Measurements from ENCODE around the gene DUS3L.

Gene DUS3L, protein sequence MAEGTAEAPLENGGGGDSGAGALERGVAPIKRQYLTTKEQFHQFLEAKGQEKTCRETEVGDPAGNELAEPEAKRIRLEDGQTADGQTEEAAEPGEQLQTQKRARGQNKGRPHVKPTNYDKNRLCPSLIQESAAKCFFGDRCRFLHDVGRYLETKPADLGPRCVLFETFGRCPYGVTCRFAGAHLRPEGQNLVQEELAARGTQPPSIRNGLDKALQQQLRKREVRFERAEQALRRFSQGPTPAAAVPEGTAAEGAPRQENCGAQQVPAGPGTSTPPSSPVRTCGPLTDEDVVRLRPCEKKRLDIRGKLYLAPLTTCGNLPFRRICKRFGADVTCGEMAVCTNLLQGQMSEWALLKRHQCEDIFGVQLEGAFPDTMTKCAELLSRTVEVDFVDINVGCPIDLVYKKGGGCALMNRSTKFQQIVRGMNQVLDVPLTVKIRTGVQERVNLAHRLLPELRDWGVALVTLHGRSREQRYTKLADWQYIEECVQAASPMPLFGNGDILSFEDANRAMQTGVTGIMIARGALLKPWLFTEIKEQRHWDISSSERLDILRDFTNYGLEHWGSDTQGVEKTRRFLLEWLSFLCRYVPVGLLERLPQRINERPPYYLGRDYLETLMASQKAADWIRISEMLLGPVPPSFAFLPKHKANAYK

DNA sequence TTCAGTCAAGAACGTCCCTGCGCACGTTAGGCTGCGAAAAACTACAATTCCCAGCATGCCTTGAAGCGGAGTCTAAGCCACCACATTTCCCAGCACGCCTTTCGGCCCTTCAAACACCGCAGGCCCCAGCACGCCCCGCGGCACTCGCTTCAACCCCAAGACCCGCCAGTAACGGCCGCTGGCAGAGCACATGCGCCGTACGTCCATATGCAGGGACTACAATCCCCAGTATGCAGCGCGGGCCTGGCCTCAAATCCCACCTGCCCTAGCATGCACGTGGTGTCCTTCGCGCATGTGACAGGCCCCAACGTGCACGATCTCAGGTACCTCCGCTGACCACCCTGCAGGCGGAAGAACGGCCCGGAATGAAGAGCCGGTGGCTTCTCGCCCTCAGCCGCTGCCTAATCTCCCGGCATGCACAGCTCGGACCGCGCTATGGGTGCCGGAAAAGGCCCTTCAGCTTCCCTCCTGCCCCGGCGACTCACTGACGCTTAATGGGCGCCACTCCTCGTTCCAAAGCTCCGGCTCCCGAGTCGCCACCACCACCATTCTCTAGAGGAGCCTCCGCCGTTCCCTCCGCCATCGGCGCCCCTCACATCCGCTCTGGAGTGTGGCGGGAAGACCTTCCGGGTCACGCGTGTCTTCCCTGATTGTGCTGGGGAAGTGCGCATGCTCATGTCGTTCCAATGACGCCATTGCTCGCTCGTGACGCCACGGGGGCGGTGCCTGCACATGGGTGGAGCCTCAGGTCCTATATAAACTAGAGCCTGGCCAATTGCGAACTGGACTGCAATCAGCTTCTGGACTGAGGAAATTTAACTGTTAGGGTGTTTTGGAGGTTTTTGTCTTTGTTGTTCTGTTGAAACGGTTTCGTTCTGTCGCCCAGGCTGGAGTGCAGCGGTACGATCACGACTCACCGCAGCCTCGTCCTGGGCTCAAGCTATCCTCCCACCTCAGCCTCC, at the start of gene DUS3L:
TSS of gene DUS3L (minus strand) at position 605 of the 962 bp plus-strand sequence. CDS start at position 583, 22 bp downstream.
- FAIRE-seq: peak; percentile 73

DNA sequence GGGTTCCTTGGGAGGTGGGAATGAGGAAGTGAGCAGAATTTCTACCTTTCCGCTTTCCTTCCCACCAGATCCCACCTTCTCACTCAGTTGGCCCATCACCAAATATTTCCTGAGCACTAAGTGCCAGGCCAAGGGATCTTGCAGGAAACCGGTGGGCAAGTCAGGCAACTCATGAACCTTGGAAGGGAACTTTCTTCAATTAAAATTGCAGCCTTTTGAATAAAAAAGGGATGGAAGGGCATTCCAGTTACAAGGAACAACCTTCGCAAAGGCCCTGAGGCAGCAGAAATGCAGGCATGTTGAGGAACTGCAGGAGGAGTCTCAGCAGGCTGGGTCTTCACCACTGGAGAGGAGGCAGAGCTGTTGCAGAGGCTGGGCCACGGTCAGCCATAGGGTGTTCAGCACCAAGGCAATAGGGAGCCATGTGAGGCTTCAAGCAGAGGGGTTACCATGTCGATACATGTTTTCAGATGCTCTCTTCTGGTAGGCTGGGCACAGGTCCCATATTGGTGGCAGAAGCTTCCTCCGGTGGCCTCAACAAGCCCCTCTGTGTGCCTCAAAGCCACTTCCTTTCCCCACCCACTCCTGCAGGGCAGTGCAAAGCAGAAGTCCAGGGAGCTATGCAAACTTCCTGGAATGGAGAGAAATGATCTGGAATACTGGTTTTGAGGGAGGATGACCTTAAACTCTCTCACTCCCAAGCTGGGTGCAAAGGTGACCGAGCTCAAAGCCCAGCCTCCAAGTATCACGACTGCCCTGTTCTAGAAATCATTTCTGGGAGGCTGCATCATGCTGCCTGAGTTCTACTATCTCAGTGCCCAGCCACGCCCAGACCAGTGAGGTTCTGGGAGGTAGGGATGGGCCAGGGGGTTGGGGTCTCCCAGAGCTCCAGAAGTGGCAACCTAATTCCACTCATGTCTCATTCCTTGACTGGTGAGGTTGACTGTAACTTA, 48.4 kb upstream of the DUS3L start, which contains the start of gene FUT6:
TSS of gene FUT6 (minus strand) at position 638 of the 953 bp plus-strand sequence. CDS start 7,135 bp downstream, outside the sequence.
- FAIRE-seq: no peak

DNA sequence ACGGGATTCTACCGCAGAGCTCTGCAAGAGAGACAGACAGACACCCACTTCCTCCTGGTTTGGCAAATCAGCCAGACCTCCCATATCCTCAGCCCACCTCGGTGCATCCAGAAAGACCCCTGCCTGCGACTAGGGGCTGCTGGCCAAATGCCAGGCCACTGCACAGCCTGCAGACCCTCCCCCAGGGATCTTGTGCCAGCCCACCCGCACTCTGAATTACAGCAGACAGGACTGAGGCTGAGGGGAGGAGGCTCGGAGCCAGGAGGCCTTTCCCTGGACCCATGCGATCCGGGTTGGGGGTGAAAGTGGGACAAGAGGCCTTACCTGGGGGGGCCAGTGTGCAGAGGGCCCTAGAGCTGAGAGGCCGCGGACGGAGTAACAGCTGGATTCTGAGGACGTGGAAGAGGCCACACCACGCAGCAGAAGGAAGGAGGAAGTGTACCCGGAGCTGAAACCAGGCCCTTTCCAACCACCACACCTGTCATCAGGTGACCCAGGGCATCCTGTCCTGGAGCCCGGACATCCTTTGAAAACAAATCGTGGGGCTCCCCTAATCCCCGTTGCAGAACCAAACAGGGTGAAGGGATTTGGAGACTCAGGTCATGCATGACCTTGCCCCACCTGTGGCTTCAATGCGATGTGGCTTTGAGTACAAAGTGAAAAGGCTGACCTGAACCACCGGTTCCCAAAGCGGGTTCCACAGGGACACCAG, 47.5 kb upstream of the DUS3L start:
- FAIRE-seq: no peak

DNA sequence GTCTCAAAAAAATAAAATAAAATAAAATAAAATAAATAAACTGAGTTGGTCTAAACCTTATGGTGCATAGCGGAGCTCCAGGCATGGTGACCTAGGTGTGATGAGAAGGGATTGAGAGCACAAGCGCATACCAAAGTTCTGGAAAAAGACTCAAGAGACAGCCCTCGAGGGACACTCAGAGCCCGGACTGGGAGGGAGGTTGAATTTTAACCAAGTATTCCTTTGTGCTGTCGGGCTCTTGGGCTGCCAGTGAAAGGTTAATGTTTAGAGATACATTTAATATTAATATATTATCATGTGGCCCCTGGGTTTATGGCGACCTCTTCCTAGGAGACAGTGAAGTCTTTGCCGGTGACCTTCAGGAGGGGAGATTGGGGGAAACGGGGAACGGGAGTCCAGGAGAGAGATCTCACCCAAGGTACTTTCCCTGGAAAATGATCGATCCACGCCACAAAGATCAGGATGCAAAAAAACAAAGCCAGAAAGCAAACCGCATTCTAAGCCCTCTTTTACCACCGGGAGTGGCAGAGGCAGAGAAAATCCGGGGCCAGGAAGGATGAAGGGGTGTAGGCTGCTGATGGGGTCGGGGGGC, 46.9 kb upstream of the DUS3L start:
- no peak for FAIRE-seq

DNA sequence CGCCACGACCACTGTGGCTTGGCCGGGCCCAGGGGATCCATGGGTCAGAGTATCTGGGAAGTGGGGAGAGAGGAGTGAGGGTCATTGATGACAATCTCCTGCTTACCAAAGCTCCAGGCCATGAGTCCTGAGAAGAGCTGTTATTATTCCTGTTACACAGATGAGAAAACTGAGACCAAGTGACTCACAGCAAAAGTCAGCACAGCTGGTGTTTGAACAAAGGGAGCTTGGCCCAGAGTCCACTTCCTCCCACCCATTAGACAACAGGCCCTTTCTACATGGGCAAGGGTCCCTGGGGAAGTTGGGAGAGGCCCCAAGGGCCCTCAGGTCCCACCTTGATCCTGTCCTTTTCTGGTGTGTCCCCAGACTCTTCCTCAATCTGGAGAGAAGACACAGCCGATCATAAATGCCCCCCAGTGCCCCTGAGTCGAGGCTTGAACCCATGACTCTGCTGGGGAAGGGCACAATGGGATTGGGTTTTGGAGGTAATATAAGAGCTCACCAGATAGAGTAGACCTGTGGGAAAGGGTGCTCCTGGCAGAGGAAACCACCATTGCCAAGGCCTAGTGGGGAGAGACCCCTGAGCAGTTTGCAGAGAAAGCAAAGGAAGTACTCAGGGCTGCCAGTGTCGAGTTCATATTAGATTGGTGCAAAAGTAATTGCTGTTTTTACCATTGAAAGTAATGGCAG, 41.7 kb upstream of the DUS3L start:
- FAIRE-seq: no peak

DNA sequence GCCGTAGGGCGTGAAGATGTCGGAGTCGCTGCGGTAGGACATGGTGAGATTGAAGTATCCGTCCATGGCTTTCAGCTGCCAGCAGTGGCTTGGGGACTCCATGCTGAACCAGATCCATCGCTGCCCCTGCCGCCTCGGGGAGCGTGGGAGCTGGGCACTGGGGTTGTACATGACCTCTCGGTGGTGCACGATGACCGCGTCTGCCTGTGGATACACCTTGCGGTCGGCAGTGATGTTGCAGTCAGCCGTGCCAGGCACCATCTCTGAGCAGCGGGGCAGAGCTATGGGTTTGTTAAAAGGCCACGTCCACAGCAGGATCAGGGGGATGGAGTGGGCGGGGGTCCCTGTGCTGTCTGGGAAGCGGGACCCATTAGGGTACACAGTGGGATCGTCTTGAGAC, 41.1 kb upstream of the DUS3L start:
- FAIRE-seq: no peak

DNA sequence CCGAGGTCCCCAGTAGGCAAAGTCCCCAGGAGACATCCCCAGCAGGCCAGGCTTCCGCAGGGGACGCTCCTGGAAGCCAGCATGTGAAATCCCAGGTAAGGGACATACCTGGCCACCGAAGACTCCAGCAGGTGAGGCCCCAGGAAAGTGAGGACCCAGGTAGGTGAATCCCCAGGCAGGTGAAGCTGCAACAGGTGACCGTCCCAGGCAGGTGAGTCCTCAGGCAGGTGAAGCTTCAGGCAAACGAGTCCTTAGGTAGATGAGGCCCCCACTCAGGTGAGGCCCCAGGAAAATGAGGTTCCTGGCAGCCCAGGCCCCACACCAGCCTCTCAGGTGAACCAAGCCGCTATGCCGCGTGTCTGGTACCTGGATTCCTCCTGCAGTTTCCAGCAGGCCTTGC, 40.2 kb upstream of the DUS3L start:
- FAIRE-seq: no peak

DNA sequence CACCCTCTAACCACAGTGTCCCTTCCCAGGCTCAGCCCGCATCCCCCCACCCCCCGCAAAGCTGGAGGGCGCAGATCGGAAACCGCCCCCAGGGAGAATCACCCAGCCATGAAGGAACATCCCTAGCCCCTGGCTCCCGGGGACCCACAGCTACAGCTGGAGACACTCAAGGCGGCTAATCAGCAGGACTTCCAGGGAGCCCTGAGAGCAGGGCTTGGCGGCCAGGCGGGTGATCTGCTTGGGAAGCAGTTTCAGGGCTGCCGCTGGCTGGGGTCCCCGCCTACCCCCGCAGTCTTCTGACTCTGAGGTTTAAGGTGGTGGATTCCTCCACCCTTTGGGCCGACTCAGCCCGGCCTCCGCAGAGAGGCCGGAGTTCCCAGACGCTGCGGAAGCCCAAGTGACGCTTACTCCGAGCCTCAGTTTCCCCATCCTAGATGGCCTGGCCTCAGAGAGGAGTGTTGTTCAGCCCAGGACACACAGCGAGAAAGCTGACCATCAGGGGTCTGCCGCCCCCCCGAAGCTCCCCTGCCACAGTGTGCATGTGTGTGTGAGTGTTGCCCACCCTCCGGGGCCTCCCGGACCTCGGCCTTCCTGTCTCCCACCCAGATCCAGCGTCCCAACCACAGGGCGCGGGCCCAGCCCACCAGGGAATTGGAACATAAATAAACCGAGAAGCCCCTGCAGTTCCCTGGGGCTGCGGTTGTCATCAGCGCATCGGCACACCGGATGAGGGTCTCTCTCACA, 38.8 kb upstream of the DUS3L start:
- no peak for FAIRE-seq

DNA sequence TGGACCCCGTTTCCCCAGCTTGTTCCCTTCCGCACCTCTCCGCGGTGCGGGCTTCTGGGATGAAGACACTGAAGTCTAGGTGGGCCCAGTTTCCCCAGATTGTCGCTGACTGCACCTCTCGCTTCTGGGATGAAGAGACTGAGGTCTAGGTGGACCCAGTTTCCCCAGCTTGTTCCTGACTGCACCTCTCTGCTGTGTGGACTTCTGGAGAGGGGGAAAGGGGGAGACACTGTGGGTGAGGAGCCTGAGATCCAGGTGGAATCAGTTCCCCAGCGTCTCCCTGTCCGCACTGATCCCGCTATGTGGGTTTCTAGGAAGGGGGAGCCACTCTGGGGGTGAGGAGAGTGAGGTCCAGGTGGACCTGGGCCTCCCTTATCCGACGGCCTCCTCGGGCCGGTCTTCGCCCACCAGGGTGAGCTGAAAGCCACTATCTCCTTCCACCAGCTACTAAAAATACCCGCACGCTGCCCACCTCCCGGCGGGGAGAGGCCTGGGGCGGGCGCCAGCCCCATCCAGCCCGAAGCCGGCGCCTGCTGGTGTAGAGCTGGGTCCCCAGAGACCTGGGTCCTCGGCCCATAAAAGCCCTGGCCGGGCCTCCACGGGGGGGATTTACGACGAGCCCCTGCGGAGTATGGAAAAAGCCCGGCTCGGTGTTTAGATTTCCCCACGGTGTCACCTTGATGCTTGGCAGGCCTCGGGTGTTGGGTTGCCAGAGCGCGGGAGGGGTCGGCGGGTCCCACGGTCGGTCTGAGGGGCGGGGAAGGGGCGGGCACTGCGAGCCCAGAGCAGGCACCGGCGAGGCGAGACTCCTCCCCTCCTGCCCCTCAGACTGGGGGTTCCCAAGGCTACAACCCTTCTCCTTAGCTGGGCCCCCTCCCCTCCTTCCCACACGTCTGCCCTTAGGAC, 38.0 kb upstream of the DUS3L start:
- FAIRE-seq: no peak

DNA sequence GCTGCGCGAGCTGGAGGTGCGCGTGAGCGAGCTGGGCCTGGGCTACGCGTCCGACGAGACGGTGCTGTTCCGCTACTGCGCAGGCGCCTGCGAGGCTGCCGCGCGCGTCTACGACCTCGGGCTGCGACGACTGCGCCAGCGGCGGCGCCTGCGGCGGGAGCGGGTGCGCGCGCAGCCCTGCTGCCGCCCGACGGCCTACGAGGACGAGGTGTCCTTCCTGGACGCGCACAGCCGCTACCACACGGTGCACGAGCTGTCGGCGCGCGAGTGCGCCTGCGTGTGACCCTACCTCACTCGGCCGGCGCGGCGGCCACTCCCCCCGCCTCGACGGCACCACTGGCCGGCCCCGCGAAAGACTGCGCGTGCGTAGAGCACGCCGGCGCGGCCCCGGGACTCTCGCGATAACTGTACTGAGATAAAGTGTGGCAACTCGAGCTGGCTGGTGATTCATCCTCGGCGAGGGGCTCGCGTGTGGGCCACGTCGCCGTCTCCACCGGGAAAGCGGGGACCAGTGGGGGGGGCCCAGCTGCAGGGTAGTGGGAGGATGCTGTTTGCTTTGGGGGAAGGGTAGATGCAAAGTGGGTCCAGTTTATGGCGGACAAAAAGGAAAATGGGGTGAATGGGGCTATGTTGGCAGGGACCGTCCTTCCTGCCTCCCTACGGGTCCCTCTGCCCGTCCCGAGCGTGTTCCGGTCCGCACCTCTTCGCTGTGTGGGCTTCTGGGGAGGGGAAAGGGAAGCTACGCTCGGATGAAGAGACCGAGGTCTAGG, 37.1 kb upstream of the DUS3L start:
- no peak for FAIRE-seq

DNA sequence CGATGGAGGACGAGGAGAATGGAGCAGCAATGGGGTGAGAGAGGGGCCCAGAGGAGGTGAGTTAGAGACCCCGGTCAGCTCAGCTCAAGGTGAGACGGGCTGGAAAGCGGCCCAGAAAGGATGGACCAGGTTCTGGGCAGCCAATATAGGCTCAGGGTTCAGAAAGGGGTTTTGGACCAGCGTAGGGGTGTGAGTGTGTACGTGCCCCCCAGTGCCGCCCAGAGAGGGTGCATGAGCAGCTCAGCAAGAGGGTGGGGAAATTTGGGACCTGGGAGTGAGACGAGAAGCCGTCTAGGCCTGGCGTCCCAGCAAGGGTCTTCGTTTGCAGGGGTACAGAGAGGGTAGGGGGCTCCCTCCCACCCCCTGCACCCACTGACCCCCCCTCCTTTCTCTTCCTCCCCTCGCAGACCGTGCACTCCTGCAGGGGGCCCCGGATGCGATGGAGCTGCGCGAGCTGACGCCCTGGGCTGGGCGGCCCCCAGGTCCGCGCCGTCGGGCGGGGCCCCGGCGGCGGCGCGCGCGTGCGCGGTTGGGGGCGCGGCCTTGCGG, 36.5 kb upstream of the DUS3L start:
- FAIRE-seq: no peak

DNA sequence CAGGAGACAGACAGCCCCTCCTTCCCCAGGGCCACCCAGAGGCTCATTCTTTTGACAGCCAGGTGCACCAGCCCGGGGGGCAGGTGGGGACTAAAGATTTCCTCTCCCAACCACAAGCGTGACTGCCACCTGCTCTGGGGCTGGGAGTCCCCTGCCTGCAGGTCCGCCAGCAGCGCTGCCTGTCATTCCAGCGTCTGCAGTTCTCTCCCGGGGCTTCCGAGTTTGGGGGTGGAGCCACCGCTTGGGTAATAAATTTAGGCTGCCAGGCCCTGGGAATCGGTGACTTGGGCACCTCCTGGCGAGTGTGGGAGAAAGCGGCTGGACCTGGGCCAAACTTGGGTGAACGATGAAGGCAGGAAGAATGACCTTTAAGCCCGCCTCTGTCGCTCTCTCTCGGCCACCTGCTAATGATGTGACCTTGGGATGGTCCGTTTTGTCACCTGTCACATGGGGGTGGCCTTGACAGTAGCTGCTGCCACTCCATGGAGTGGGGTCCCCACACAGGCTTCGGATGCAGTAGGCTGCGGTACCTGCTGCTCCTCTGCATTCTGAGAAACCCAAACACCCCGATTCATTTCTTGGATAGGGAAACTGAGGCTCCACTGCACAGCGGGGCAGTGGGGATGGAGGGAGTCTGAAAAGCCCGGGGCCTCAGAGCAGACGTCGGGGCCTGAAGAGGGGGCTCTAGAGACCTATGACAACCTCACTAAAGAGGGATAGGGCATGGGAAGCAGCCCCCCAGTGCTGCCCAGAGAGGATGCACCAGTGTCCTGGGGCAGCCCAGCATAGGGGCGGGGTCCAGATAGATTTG, 35.8 kb upstream of the DUS3L start:
- FAIRE-seq: no peak

DNA sequence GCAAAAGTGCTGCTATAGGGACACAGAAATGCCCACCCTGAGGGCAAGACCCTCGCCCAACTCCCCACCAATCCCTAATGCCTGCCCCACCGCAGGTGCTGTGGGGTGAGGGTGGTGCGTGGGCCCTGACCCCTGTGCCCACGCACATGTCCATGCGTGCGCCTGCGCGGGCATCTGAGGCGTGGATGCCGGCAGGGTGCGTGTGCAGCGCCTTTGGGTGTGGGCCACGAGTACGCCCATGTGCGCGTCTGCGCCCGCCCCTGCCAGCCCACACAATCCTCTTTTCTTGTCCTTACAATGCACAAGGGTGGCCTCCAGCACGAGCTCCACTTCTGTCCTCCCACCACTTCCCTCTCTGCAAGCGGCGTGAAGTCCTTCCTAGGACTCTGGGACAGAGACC, 34.2 kb upstream of the DUS3L start:
- no peak for FAIRE-seq

DNA sequence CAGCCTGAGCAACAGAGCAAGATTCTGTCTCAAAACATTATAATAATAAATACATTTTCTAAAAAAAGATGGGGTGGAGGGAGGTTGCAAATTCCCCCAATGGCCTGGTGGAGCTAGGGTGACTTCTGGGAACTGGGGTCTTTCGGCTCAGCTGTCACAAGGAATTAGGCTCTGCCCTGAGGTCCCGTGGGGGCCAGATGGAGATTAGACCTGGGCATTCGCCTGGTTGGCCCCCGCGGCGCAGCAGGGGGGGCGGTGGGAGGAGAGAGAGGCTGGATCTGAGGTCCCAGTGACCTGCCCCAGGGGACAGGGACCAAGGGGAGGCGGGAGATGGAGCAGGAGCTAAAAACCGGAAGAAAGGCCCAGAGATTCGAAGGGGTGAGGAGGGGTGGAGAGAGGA, 33.8 kb upstream of the DUS3L start:
- FAIRE-seq: no peak

DNA sequence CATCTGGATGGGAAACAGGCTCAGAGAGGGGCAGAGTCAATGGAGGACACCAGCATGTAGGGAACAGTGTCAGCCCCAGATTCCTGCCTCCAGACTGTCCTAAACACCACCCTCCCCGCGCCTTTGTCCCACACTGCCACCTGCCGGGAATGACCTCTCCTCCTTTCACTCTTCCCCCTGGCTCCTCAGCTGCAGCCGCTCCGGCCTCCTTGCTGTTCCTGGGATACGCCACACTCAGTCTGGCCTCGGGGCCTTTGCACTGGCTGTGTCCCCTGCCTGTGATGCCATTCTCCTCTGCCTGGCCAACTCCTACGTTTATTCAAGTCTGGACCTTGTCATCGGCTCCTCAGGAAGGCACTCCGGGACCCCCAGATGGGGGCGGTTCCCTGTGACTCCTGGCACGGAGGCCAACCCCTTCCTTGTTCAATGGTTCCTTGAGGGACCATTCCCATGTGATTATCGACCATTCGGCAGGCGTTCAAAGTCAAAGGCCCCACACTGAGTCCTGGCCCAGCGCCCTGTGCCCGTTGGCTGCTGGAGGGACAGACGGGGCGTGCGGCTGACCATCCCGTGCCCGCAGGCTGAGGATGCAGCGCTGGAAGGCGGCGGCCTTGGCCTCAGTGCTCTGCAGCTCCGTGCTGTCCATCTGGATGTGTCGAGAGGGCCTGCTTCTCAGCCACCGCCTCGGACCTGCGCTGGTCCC, 32.8 kb upstream of the DUS3L start:
- no peak for FAIRE-seq

Data from colon (tissue), 2 donors.